H9 (cell line): ENCODE results near the gene ADAMTS8. TPM values are rescaled to one million over a fixed set of nuclear protein-coding genes. Genes with fewer than 3 reads are reported as not detected.

Experiments used
- DNase-seq: peaks from one replicate; pipeline ENCODE4 v3.0.0-alpha.2; 2017
- H2AFZ ChIP-seq: one replicate; pipeline ENCODE4 v1.6.1; 2013; ENCODE audit warnings: mild to moderate bottlenecking, low read length, control low read depth, moderate library complexity
- H2AK5ac ChIP-seq: 2 replicates; pipeline ENCODE4 v1.6.1; 2013; ENCODE audit warnings: low read length, control low read depth, mixed read lengths; ENCODE audit not compliant: insufficient read length
- H2BK120ac ChIP-seq: one replicate; pipeline ENCODE4 v1.6.1; 2013; ENCODE audit warnings: low read depth, mild to moderate bottlenecking, low read length, control low read depth, inconsistent platforms; ENCODE audit not compliant: poor library complexity, severe bottlenecking
- H2BK12ac ChIP-seq: 2 replicates; pipeline ENCODE4 v1.6.1; 2013; ENCODE audit warnings: low read length, control low read depth, mixed read lengths, low read depth; ENCODE audit not compliant: insufficient read length
- H2BK15ac ChIP-seq: 2 replicates; pipeline ENCODE4 v1.6.1; 2013; ENCODE audit warnings: low read depth, low read length, control low read depth
- H2BK20ac ChIP-seq: one replicate; pipeline ENCODE4 v1.6.1; 2013; ENCODE audit warnings: low read depth, mild to moderate bottlenecking, low read length, control low read depth, inconsistent platforms; ENCODE audit not compliant: poor library complexity, severe bottlenecking
- H2BK5ac ChIP-seq: 2 replicates; pipeline ENCODE4 v1.6.1; 2013; ENCODE audit warnings: low read length, control low read depth, mixed read lengths; ENCODE audit not compliant: insufficient read length
- H3K14ac ChIP-seq: 2 replicates; pipeline ENCODE4 v1.6.1; 2013; ENCODE audit warnings: low read length, control low read depth; ENCODE audit not compliant: insufficient read depth
- H3K18ac ChIP-seq: 2 replicates; pipeline ENCODE4 v1.6.1; 2013; ENCODE audit warnings: low read depth, mild to moderate bottlenecking, mixed read lengths, low read length, control low read depth; ENCODE audit not compliant: insufficient read length
- H3K23ac ChIP-seq: 2 replicates; pipeline ENCODE4 v1.6.1; 2013; ENCODE audit warnings: low read length, control low read depth, mixed read lengths, low read depth; ENCODE audit not compliant: insufficient read length
- H3K23me2 ChIP-seq: 2 replicates; pipeline ENCODE4 v1.6.1; 2013; ENCODE audit warnings: low read depth, mild to moderate bottlenecking, mixed read lengths, low read length, control low read depth; ENCODE audit not compliant: insufficient read length, poor library complexity, severe bottlenecking
- H3K27ac ChIP-seq: 2 replicates; pipeline ENCODE4 v1.5.1; 2013; ENCODE audit warnings: low read length, control low read depth, mixed read lengths, low read depth; ENCODE audit not compliant: insufficient read length
- H3K27me3 ChIP-seq: 2 replicates; pipeline ENCODE4 v1.6.1; 2013; ENCODE audit warnings: low read length, control low read depth, inconsistent platforms; ENCODE audit not compliant: insufficient read depth
- H3K4ac ChIP-seq: 2 replicates; pipeline ENCODE4 v1.6.1; 2013; ENCODE audit warnings: low read depth, mild to moderate bottlenecking, control low read depth, inconsistent platforms, low read length, moderate library complexity
- H3K4me1 ChIP-seq: 2 replicates; pipeline ENCODE4 v1.6.1; 2013; ENCODE audit warnings: low read length, control low read depth, inconsistent platforms; ENCODE audit not compliant: insufficient read depth
- H3K4me2 ChIP-seq: 2 replicates; pipeline ENCODE4 v1.6.1; 2013; ENCODE audit warnings: low read length, control low read depth, mixed read lengths; ENCODE audit not compliant: insufficient read length, insufficient read depth
- H3K56ac ChIP-seq: 2 replicates; pipeline ENCODE4 v1.6.1; 2013; ENCODE audit warnings: low read depth, mild to moderate bottlenecking, mixed read lengths, low read length, control low read depth; ENCODE audit not compliant: insufficient read length
- H3K79me1 ChIP-seq: 2 replicates; pipeline ENCODE4 v1.6.1; 2013; ENCODE audit warnings: low read depth, mild to moderate bottlenecking, moderate library complexity, low read length, control low read depth, inconsistent platforms; ENCODE audit not compliant: insufficient read depth, poor library complexity, severe bottlenecking
- H3K79me2 ChIP-seq: 2 replicates; pipeline ENCODE4 v1.6.1; 2013; ENCODE audit warnings: low read length, control low read depth, inconsistent platforms; ENCODE audit not compliant: insufficient read depth
- H3K9ac ChIP-seq: 2 replicates; pipeline ENCODE4 v1.6.1; 2013; ENCODE audit warnings: low read length, control low read depth, mixed read lengths; ENCODE audit not compliant: insufficient read length; ENCODE audit errors: extremely low read depth
- H3K9me3 ChIP-seq: one replicate; pipeline ENCODE4 v1.6.1; 2013; ENCODE audit warnings: low read depth, low read length, inconsistent platforms; ENCODE audit not compliant: control insufficient read depth
- H3T11ph ChIP-seq: one replicate; pipeline ENCODE4 v1.6.1; 2013; ENCODE audit warnings: mild to moderate bottlenecking, low read length, control low read depth, inconsistent platforms
- H4K20me1 ChIP-seq: one replicate; pipeline ENCODE4 v1.6.1; 2013; ENCODE audit not compliant: control insufficient read depth, insufficient read length, insufficient read depth
- H4K5ac ChIP-seq: 2 replicates; pipeline ENCODE4 v1.6.1; 2013; ENCODE audit warnings: low read depth, mild to moderate bottlenecking, mixed read lengths, low read length, control low read depth; ENCODE audit not compliant: insufficient read length
- H4K8ac ChIP-seq: replicated peaks from 2 replicates; pipeline ENCODE4 v1.6.1; 2013; ENCODE audit warnings: low read length, control low read depth, mixed read lengths, low read depth; ENCODE audit not compliant: insufficient read length
- H4K91ac ChIP-seq: 2 replicates; pipeline ENCODE4 v1.6.1; 2013; ENCODE audit warnings: low read depth, mild to moderate bottlenecking, moderate library complexity, mixed read lengths, low read length, control low read depth; ENCODE audit not compliant: insufficient read length
- H3K27ac Mint-ChIP-seq, 3 experiments: 2 replicates in 2 of 3; 3 replicates in 1 of 3; pipeline ENCODE4 v1.8.0; 2020 to 2021; ENCODE audit warnings: mixed read lengths in 3 of 3, mild to moderate bottlenecking in 1 of 3, moderate library complexity in 1 of 3
- H3K27me3 Mint-ChIP-seq: 2 replicates; pipeline ENCODE4 v1.8.0; 2021; ENCODE audit warnings: low read depth, mild to moderate bottlenecking, moderate library complexity, mixed read lengths
- H3K36me3 Mint-ChIP-seq, 3 experiments: 2 replicates in 2 of 3; 3 replicates in 1 of 3; pipeline ENCODE4 v1.8.0; 2020 to 2021; ENCODE audit warnings: low read depth in 3 of 3, mixed read lengths in 3 of 3; ENCODE audit not compliant: insufficient read depth in 1 of 3
- H3K4me1 Mint-ChIP-seq, 2 experiments: 2 replicates each; pipeline ENCODE4 v1.8.0; 2020; ENCODE audit warnings: mixed read lengths in 2 of 2
- H3K4me3 Mint-ChIP-seq, 2 experiments: 2 replicates in 1 of 2; 3 replicates in 1 of 2; pipeline ENCODE4 v1.8.0; 2020 to 2021; ENCODE audit warnings: mild to moderate bottlenecking in 2 of 2, mixed read lengths in 2 of 2, moderate library complexity in 1 of 2
- H3K9me3 Mint-ChIP-seq, 2 experiments: 2 replicates in 1 of 2; 3 replicates in 1 of 2; pipeline ENCODE4 v1.8.0; 2020; ENCODE audit warnings: mild to moderate bottlenecking in 2 of 2, mixed read lengths in 2 of 2, moderate library complexity in 1 of 2
- WGBS: extraction: QIAGEN DNeasy Blood & Tissue Kit; methylation state at CpG from one replicate; pipeline ENCODE4 v1.1.7; 2013; ENCODE audit warnings: missing lambda C conversion rate, low lambda C conversion rate, mixed read lengths; ENCODE audit not compliant: insufficient read length; ENCODE audit errors: extremely low coverage; 5-methylcytosine and 5-hydroxymethylcytosine counted together
- total RNA-seq: library from RNA; stranded (reverse); gene quantifications from 2 replicates; pipeline ENCODE4 v1.2.1, GENCODE V29; 2021
- TF ChIP-seq, protein P1 (sequence below): fragments of 200-600 bp; sonication (generic); conservative IDR thresholded peaks from 3 replicates; pipeline ENCODE4 v1.8.0; 2021; ENCODE audit warnings: antibody characterized with exemption, mild to moderate bottlenecking

ADAMTS8 gene
- total RNA-seq, 1 experiment from 2014 or later: 5.0 TPM

DNA sequence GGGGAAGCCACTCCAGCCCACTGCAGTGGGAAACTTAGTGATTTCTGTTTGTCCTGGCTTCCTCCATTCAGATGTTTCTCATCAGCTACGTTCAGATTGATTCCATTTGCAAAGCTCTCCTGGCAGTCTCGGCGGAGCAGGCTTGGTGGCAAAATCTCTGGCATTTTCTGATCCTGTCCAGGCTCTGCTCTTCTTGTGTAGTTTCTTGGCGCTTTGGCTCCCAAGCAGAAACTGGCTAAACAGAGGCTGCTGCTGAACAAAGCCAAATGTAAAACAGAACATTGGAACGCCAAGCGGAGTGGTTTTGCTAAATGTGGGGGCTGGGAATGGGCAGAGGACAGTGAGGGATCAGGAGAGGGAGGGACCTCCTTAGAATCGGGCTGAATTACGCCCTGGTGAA, 36.7 kb downstream of the ADAMTS8 start:
- Histone ChIP-seq H3K4me2 (no peak overlapping the region), H3K79me1 (no peaks in the 10 kb centered on the region), H3K27me3 (no peaks in the 10 kb centered on the region), H4K5ac (no peak overlapping the region), H2AK5ac (no peak overlapping the region), H2BK12ac (no peak overlapping the region), H3K18ac (no peak overlapping the region), H3K56ac (no peak overlapping the region), H3K9me3 (no peaks in the 10 kb centered on the region), H2BK15ac (no peak overlapping the region), H3K9ac (no peak overlapping the region), H3K79me2 (no peaks in the 10 kb centered on the region), H2BK5ac (no peak overlapping the region), H3K23ac (no peak overlapping the region), H4K91ac (no peak overlapping the region), H4K20me1 (no peaks in the 10 kb centered on the region), H2BK120ac (no peak overlapping the region), H2BK20ac (no peak overlapping the region), H3T11ph (no peak overlapping the region), H3K23me2 (no peaks in the 10 kb centered on the region), H3K27ac (no peak overlapping the region), H4K8ac (no peak overlapping the region), H3K4me1 (peaks cover 5% of the 10 kb centered on the region; the same call in 1 of the 2 replicates), H3K4ac (no peak overlapping the region), H3K14ac (no peak overlapping the region), H2AFZ (no peak overlapping the region)
- peaks cover 27 to 45% of the 10 kb centered on the region in 2 experiments for H3K4me1 Mint-ChIP-seq
- H3K4me3 Mint-ChIP-seq: no peak overlapping the region
- H3K9me3 Mint-ChIP-seq: no peaks in the 10 kb centered on the region; a peak in 1 of 5 replicates
- H3K36me3 Mint-ChIP-seq: 0 out of 7 replicates have a peak, but pooled peaks cover 0 to 3% (median 0%) of the 10 kb centered on the region in 3 experiments
- DNase-seq: no peak
- TF ChIP-seq, protein P1, sequence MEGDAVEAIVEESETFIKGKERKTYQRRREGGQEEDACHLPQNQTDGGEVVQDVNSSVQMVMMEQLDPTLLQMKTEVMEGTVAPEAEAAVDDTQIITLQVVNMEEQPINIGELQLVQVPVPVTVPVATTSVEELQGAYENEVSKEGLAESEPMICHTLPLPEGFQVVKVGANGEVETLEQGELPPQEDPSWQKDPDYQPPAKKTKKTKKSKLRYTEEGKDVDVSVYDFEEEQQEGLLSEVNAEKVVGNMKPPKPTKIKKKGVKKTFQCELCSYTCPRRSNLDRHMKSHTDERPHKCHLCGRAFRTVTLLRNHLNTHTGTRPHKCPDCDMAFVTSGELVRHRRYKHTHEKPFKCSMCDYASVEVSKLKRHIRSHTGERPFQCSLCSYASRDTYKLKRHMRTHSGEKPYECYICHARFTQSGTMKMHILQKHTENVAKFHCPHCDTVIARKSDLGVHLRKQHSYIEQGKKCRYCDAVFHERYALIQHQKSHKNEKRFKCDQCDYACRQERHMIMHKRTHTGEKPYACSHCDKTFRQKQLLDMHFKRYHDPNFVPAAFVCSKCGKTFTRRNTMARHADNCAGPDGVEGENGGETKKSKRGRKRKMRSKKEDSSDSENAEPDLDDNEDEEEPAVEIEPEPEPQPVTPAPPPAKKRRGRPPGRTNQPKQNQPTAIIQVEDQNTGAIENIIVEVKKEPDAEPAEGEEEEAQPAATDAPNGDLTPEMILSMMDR: no peak
- WGBS: no CpG with 5 or more reads among the region's 8 CpGs
- peaks cover 13% of the 10 kb centered on the region for H3K27me3 Mint-ChIP-seq
- H3K27ac Mint-ChIP-seq: no peak overlapping the region
